CD4-positive, alpha-beta memory T cell (primary cell): ENCODE data around the gene LRRC8D. TPM values are rescaled to one million over a fixed set of nuclear protein-coding genes. Genes with fewer than 3 reads are reported as not detected.
A peak's percentile ranks its signal among the peaks of the same experiment; 100 is the strongest.

Experiments
- CTCF ChIA-PET: fragments of 350-600 bp; sonication (Branson Sonifier 250); formaldehyde crosslinking; loops from one replicate; lab custom pipeline; 2021; ENCODE audit warnings: inconsistent platforms; ENCODE audit not compliant: partially characterized antibody; lab: Charles Lee
- POLR2A ChIA-PET: fragments of 350-600 bp; sonication (Branson Sonifier 250); formaldehyde crosslinking; loops from one replicate; lab custom pipeline; 2021; ENCODE audit not compliant: partially characterized antibody; lab: Charles Lee
- DNase-seq, 5 donors: peaks; one replicate each; pipeline versions ENCODE4 v3.0.0 to v3.0.0-alpha.2; 2020 to 2022; ENCODE audit warnings: mixed read lengths in 1 of 5
- H3K27ac ChIP-seq: one replicate; pipeline ENCODE4 v1.7.0; 2013; ENCODE audit warnings: low read depth, low read length
- H3K27me3 ChIP-seq: 2 replicates; pipeline ENCODE4 v1.7.0; 2013; ENCODE audit warnings: mild to moderate bottlenecking, low read length, moderate library complexity; ENCODE audit not compliant: insufficient read depth
- H3K36me3 ChIP-seq: 2 replicates; pipeline ENCODE4 v1.7.0; 2013; ENCODE audit warnings: mild to moderate bottlenecking, low read length, moderate library complexity; ENCODE audit not compliant: insufficient read depth
- H3K4me1 ChIP-seq: 2 replicates; pipeline ENCODE4 v1.7.0; 2013; ENCODE audit warnings: mild to moderate bottlenecking, low read length, moderate library complexity; ENCODE audit not compliant: insufficient read depth
- H3K4me3 ChIP-seq, 2 donors: one replicate each; pipeline ENCODE4 v1.7.0; 2013; ENCODE audit warnings: low read length in 2 of 2, mild to moderate bottlenecking in 1 of 2
- H3K9me3 ChIP-seq, 2 donors: one replicate each; pipeline ENCODE4 v1.7.0; 2013; ENCODE audit warnings: low read length in 2 of 2, control low read depth in 1 of 2; ENCODE audit not compliant: control insufficient read depth in 1 of 2
- H3K27ac Mint-ChIP-seq, 7 donors: one replicate each; pipeline ENCODE4 v1.8.0; 2020 to 2021; ENCODE audit warnings: mixed read lengths in 7 of 7, mild to moderate bottlenecking in 6 of 7, inconsistent platforms in 3 of 7, moderate library complexity in 3 of 7
- H3K27me3 Mint-ChIP-seq, 2 donors: one replicate each; pipeline ENCODE4 v1.8.0; 2020 to 2021; ENCODE audit warnings: mixed read lengths in 2 of 2
- H3K36me3 Mint-ChIP-seq, 2 donors: one replicate each; pipeline ENCODE4 v1.8.0; 2020 to 2021; ENCODE audit warnings: mixed read lengths in 2 of 2, inconsistent platforms in 1 of 2, mild to moderate bottlenecking in 1 of 2
- H3K4me1 Mint-ChIP-seq, 4 donors: one replicate each; pipeline ENCODE4 v1.8.0; 2020 to 2021; ENCODE audit warnings: mixed read lengths in 4 of 4, mild to moderate bottlenecking in 1 of 4
- H3K4me3 Mint-ChIP-seq, 8 donors: one replicate each; pipeline ENCODE4 v1.8.0; 2020 to 2021; ENCODE audit warnings: mixed read lengths in 8 of 8, mild to moderate bottlenecking in 7 of 8, moderate library complexity in 6 of 8, inconsistent platforms in 3 of 8
- H3K9me3 Mint-ChIP-seq, 8 donors: one replicate each; pipeline ENCODE4 v1.8.0; 2020 to 2021; ENCODE audit warnings: mixed read lengths in 8 of 8, mild to moderate bottlenecking in 5 of 8, inconsistent platforms in 3 of 8, moderate library complexity in 1 of 8
- intact Hi-C: fragments of 100-400 bp; cut with micrococcal nuclease; formaldehyde crosslinking; loops from one replicate; pipeline ENCODE4 v1.15.1; 2023
- polyA plus RNA-seq, 2 donors: library from polyadenylated mRNA; unstranded; fragments of 300-500 nt; fragmentation: Illumina TruSeq; gene quantifications; one replicate each; pipeline ENCODE4 v1.2.3, GENCODE V29; 2021
- total RNA-seq, 2 experiments: library from RNA; stranded (reverse); gene quantifications; one replicate each; pipeline ENCODE4 v1.2.3, GENCODE V29; 2021

Gene LRRC8D
- total and polyA plus RNA-seq, 4 experiments from 2014 or later, result 56.8 to 72.7 (median 66.6) TPM

DNA sequence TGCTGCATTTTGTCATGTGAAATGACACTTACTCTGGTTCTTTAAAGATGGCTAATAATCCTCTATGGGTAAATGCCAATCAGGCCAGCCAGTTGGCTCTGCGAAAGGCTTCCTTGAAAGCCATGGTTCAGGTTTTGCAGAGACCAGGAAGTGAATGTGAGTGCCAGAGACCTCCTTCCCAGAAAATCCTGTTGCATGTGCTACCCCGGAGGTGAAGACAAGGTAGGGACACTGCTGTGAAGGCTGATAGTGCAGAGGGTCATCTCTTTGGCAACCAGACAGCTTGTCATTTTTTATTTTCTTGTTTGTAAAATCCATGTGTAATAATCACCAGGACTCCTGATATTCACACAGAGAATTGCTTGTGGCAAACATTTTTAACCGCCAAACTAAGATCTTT lies 18.7 kb downstream of the LRRC8D start:
- Histone ChIP-seq H3K4me1 (peaks cover 12% of the 10 kb centered on the region), H3K36me3 (no peaks in the 10 kb centered on the region), H3K27me3 (no peaks in the 10 kb centered on the region), H3K4me3 (no peak overlapping the region), H3K9me3 (no peaks in the 10 kb centered on the region), H3K27ac (no peak overlapping the region)
- Mint-ChIP-seq H3K4me1 (peaks cover 8 to 41% (median 24%) of the 10 kb centered on the region in 4 donors), H3K9me3 (no peaks in the 10 kb centered on the region), H3K27ac (peak overlapping the region in 2 of 7 donors; percentile 1 to 77), H3K27me3 (no peaks in the 10 kb centered on the region), H3K36me3 (peaks cover 0 to 11% of the 10 kb centered on the region in 2 donors), H3K4me3 (no peak overlapping the region)
- DNase-seq, result no peak
- intact Hi-C loops, result no loop called here
- CTCF ChIA-PET, result interaction anchor here (0.9 kb wide), 1 partner anchor 35 kb away, joined by 3 read pairs; no protein-coding TSS in a partner anchor
- POLR2A ChIA-PET, result interaction anchor here (1.2 to 1.7 kb wide), 2 partner anchors 11 to 18 kb away, joined by 3 to 6 read pairs; partner anchors contain the start of gene LRRC8D

DNA sequence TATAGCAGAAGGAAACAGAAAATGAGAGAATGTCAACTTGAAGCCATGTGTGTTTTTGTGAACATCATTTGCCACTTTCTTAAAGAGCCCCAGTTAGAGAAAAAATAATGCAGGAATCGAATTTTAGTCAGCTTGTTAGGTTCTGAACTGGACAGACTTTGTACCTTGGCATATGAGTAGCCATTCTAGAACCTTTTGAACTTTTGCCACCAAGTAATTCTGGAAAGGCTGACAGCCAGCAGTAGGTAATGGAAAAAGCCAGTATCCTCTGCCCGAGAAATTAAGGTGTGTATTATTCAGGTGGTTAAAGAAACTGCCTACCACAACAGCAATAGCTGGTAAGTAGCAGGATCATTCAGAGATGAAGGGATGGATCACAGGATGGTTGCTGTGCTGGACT lies 20.7 kb downstream of the LRRC8D start:
- peak overlapping the region in 4 of 8 donors; percentile 9 to 41 (median 15) for H3K4me3 Mint-ChIP-seq
- peak overlapping the region in 2 of 7 donors; percentile 64 to 94 for H3K27ac Mint-ChIP-seq
- H3K4me1 Mint-ChIP-seq, result peaks cover 17 to 61% (median 38%) of the 10 kb centered on the region in 4 donors
- POLR2A ChIA-PET, result interaction anchor here (6.8 kb wide), 1 partner anchor 21 kb away, joined by 71 read pairs; the partner anchor contains the start of gene LRRC8D
- no peak overlapping the region for H3K27ac ChIP-seq
- no peak for DNase-seq
- no peaks in the 10 kb centered on the region for H3K36me3 ChIP-seq
- no peaks in the 10 kb centered on the region for H3K9me3 ChIP-seq
- no peaks in the 10 kb centered on the region for H3K27me3 Mint-ChIP-seq
- no peak overlapping the region for H3K4me3 ChIP-seq
- no peaks in the 10 kb centered on the region for H3K9me3 Mint-ChIP-seq
- intact Hi-C loops, result loop anchor here (5.0 to 10.0 kb wide), 2 partner anchors 66 to 113 kb away; no protein-coding TSS in a partner anchor
- CTCF ChIA-PET, result interaction anchor here (1.1 to 4.3 kb wide), 4 partner anchors 16 to 150 kb away, joined by 3 to 26 read pairs (median 10); partner anchors contain the start of gene LRRC8D
- H3K36me3 Mint-ChIP-seq, result peaks cover 0 to 16% of the 10 kb centered on the region in 2 donors
- H3K27me3 ChIP-seq, result no peaks in the 10 kb centered on the region
- peaks cover 32% of the 10 kb centered on the region for H3K4me1 ChIP-seq

DNA sequence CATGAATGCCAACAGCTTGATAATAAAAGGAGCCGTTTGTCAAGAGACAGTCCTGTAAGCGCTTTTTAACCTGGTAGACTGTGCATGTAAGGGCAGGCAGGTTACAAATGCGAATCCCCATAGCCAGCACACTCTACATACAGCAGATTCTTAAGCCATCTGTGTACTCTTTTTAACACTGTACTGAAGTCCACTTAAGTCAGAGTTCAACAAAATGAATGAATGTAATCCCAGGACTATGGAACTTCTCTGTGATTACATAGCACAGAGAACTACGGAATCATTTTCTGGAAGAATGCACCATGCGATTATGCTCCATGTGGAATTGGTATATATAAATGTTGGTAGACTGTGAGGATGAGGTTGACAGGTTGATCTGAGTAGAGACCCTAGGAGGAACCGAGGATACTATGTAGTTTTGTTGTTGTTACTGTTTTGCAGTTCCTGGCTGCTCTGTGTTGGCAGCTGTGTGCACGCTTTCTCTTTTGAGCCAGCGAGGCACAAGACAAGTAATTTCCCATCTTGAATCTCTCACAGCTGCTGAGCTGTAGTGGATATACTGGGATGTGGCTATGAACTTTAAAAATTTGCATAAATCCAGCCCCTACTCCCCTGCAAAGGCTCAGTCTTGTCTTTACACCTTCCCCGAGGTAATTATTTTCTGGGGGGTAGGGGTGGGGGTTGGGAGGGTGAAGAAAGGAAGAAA lies 21.9 kb downstream of the LRRC8D start:
- Mint-ChIP-seq H3K27ac (peak overlapping the region; percentile 93 to 97 (median 95)), H3K4me3 (peak overlapping the region; percentile 89 to 98 (median 96)), H3K9me3 (no peaks in the 10 kb centered on the region), H3K36me3 (peaks cover 0 to 22% of the 10 kb centered on the region in 2 donors), H3K27me3 (no peaks in the 10 kb centered on the region), H3K4me1 (peaks cover 25 to 73% (median 47%) of the 10 kb centered on the region in 4 donors)
- no peaks in the 10 kb centered on the region for H3K27me3 ChIP-seq
- ChIA-PET POLR2A (interaction anchor here (0.9 to 6.8 kb wide), 30 partner anchors 7 to 571 kb away, joined by 3 to 71 read pairs (median 5); partner anchors contain the start of genes LRRC8C, LRRC8D and ZNF326), CTCF (interaction anchor here (0.7 to 4.3 kb wide), 28 partner anchors 9 to 184 kb away, joined by 3 to 39 read pairs (median 5); partner anchors contain the start of gene LRRC8D)
- intact Hi-C loops, result loop anchor here (1.0 to 10.0 kb wide), 9 partner anchors 13 to 152 kb away; partner anchors contain the start of genes LRRC8D and ZNF326
- no peaks in the 10 kb centered on the region for H3K36me3 ChIP-seq
- peak overlapping the region; percentile 85 for H3K27ac ChIP-seq
- DNase-seq, result no peak
- H3K4me3 ChIP-seq, result peak overlapping the region; percentile 87 to 89
- peaks cover 44% of the 10 kb centered on the region for H3K4me1 ChIP-seq
- H3K9me3 ChIP-seq, result no peaks in the 10 kb centered on the region

DNA sequence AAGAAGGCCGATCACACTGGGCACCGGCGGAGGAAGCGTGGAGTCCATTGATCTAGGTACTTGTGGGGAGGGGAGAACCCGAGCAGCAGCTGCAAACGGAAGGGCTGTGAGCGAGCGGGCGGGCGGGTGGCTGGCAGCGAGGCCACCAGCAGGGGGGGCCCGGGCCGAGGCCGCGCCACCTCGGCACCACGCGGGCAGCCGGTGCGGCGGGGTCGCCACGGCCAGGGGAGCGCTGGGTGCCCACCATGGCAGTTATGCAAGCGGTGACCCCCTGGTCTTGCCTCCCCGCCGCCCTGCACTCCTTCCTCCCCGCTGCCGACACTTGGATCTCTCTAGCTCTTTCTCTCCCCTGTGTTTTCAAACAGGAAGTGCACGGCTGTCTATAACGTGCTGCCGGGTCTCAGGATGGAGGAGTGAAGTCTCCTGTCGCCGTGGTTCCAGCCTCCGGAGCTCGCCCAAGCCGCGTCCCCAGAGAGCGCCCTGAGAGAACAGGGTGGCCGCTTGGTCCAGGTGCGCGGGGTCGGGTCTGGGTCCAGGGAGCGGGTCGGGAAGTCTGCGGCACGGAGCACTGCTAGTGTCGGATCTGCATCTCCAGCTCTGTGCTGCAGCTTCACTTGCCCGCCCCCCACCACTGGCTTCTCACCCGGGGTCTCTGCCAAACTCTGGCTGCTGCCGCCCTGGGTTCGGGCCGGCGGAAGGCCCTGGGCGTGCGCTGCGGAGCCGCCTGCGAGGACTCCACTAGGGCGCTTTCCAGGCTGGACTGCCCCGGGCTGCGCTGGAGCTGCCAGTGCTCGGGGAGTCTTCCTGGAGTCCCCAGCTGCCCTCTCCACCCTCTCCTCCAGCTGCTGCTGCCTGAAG lies 22.7 kb downstream of the LRRC8D start:
- H3K9me3 ChIP-seq, result no peaks in the 10 kb centered on the region
- ChIA-PET CTCF (interaction anchor here (0.7 to 4.3 kb wide), 35 partner anchors 8 to 360 kb away, joined by 3 to 39 read pairs (median 4); partner anchors contain the start of gene LRRC8D), POLR2A (interaction anchor here (0.6 to 6.8 kb wide), 33 partner anchors 8 to 1159 kb away, joined by 3 to 71 read pairs (median 4); partner anchors contain the start of genes LRRC8C, LRRC8D, PKN2 and ZNF326)
- no peaks in the 10 kb centered on the region for H3K36me3 ChIP-seq
- peak; percentile 73 to 83 (median 79) for DNase-seq
- H3K9me3 Mint-ChIP-seq, result no peaks in the 10 kb centered on the region
- no peaks in the 10 kb centered on the region for H3K27me3 ChIP-seq
- H3K4me1 ChIP-seq, result peaks cover 51% of the 10 kb centered on the region
- peak overlapping the region; percentile 87 to 89 for H3K4me3 ChIP-seq
- peak overlapping the region; percentile 95 to 98 (median 97) for H3K4me3 Mint-ChIP-seq
- peaks cover 5 to 27% of the 10 kb centered on the region in 2 donors for H3K36me3 Mint-ChIP-seq
- intact Hi-C loops, result loop anchor here (1.0 to 10.0 kb wide), 9 partner anchors 12 to 151 kb away; partner anchors contain the start of genes LRRC8D and ZNF326
- H3K27ac ChIP-seq, result peak overlapping the region; percentile 85
- peaks cover 30 to 81% (median 54%) of the 10 kb centered on the region in 4 donors for H3K4me1 Mint-ChIP-seq
- peak overlapping the region; percentile 94 to 97 (median 97) for H3K27ac Mint-ChIP-seq
- H3K27me3 Mint-ChIP-seq, result no peaks in the 10 kb centered on the region

DNA sequence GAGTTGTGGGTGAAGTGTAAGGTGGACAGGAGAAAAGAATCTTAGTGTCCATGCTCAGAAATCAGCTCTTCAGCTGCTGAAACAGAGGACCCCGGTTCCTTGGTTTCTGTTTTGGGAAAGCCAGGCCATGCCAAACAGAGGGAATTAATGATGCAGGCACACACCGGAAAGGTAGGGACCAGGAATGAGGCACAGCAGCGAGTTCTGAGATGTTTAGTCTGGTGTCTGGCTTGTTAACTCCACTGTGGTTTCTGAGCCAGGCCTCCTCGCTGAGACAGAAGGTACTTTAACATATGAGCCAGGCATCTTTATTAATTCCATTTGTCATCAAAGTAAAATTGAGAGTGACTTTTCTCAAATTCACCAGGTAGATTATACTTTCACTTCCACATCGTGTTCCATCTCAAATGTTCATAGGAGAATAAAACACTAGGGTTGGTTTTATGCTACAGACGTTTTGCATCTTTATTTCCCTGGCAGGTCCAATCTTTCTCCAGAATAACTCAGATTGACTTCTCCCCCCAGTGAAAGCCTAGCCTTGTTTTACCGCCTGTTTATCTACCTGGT lies 23.5 kb downstream of the LRRC8D start:
- H3K4me1 Mint-ChIP-seq, result peaks cover 32 to 86% (median 57%) of the 10 kb centered on the region in 4 donors
- Histone ChIP-seq H3K27me3 (no peaks in the 10 kb centered on the region), H3K9me3 (no peaks in the 10 kb centered on the region), H3K36me3 (no peaks in the 10 kb centered on the region), H3K4me1 (peaks cover 54% of the 10 kb centered on the region), H3K27ac (peak overlapping the region; percentile 85), H3K4me3 (peak overlapping the region; percentile 87 to 89)
- H3K27me3 Mint-ChIP-seq, result no peaks in the 10 kb centered on the region
- intact Hi-C loops, result loop anchor here (5.0 to 10.0 kb wide), 2 partner anchors 63 to 110 kb away; no protein-coding TSS in a partner anchor
- ChIA-PET POLR2A (interaction anchor here (0.9 to 6.8 kb wide), 20 partner anchors 8 to 236 kb away, joined by 3 to 71 read pairs (median 6); partner anchors contain the start of genes LRRC8C, LRRC8D and ZNF326), CTCF (interaction anchor here (0.8 to 4.3 kb wide), 25 partner anchors 8 to 361 kb away, joined by 3 to 39 read pairs (median 5); partner anchors contain the start of gene LRRC8D)
- H3K27ac Mint-ChIP-seq, result peak overlapping the region; percentile 94 to 97 (median 97)
- no peaks in the 10 kb centered on the region for H3K9me3 Mint-ChIP-seq
- peak in 1 of 5 donors; percentile 74 for DNase-seq
- H3K36me3 Mint-ChIP-seq, result peaks cover 5 to 31% of the 10 kb centered on the region in 2 donors
- H3K4me3 Mint-ChIP-seq, result peak overlapping the region; percentile 91 to 98 (median 97)

DNA sequence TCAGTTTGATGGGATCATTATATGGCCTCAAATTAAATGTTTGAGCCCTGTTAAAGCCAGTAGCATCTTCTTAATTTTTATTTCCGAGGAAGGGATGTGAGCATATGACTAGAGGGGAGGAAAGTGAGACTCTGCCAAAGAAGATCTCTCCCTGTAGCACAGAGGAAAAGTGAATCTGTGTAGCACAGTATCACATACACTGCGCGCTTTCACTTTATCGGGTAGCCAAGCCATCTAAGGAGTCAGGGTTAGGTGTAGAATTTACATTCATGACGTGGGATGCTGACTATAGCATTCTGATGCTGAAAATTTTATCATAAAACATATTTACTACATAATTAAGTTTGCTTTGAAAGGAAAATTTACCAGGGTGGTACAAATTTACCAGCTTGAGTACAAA lies 24.0 kb downstream of the LRRC8D start:
- H3K27ac ChIP-seq, result peak overlapping the region; percentile 85
- Mint-ChIP-seq H3K4me3 (peak overlapping the region; percentile 91 to 98 (median 97)), H3K4me1 (peaks cover 35 to 86% (median 58%) of the 10 kb centered on the region in 4 donors), H3K27ac (peak overlapping the region; percentile 94 to 97 (median 97)), H3K27me3 (no peaks in the 10 kb centered on the region), H3K36me3 (peaks cover 10 to 34% of the 10 kb centered on the region in 2 donors), H3K9me3 (no peaks in the 10 kb centered on the region)
- ChIA-PET POLR2A (interaction anchor here (0.8 to 6.8 kb wide), 5 partner anchors 12 to 236 kb away, joined by 3 to 71 read pairs (median 11); partner anchors contain the start of gene LRRC8D), CTCF (interaction anchor here (0.8 to 1.7 kb wide), 2 partner anchors 19 to 23 kb away, joined by 3 to 6 read pairs; no protein-coding TSS in a partner anchor)
- DNase-seq, result peak in 2 of 5 donors; percentile 24 to 29
- H3K27me3 ChIP-seq, result no peaks in the 10 kb centered on the region
- no peaks in the 10 kb centered on the region for H3K36me3 ChIP-seq
- peaks cover 59% of the 10 kb centered on the region for H3K4me1 ChIP-seq
- intact Hi-C loops, result loop anchor here (5.0 to 10.0 kb wide), 2 partner anchors 62 to 110 kb away; no protein-coding TSS in a partner anchor
- peak overlapping the region; percentile 87 to 89 for H3K4me3 ChIP-seq
- H3K9me3 ChIP-seq, result no peaks in the 10 kb centered on the region
